OCI-LY3 (cell line): ENCODE results near the gene TF.

ENCODE experiments used
- H2AFZ ChIP-seq: fragments of 200-600, 300-600 bp; shearing (Covaris generic); 2 replicates; pipeline ENCODE4 v1.6.0; 2014; ENCODE audit warnings: antibody characterized with exemption, low read depth, low read length
- H3K27ac ChIP-seq: fragments of 200-600, 300-600 bp; sonication (generic); 2 replicates; pipeline ENCODE4 v1.5.1; 2014; ENCODE audit warnings: mild to moderate bottlenecking, low read length, moderate library complexity, mixed read lengths
- H3K27me3 ChIP-seq: fragments of 200-600, 300-600 bp; sonication (generic); 2 replicates; pipeline ENCODE4 v1.6.1; 2014; ENCODE audit warnings: low read depth, low read length, mixed read lengths
- H3K36me3 ChIP-seq: fragments of 200-600, 300-600 bp; sonication (generic); replicated peaks from 2 replicates; pipeline ENCODE3; 2014; ENCODE audit warnings: low read depth, low read length, mixed read lengths
- H3K4me1 ChIP-seq: fragments of 300-600, 200-600 bp; sonication (generic); 2 replicates; pipeline ENCODE4 v1.6.1; 2014; ENCODE audit warnings: low read length, mixed read lengths
- H3K4me2 ChIP-seq: fragments of 200-600, 300-600 bp; sonication (generic); 2 replicates; pipeline ENCODE4 v1.6.1; 2014; ENCODE audit warnings: low read length, mixed read lengths
- H3K4me3 ChIP-seq: fragments of 300-600, 200-600 bp; sonication (generic); 2 replicates; pipeline ENCODE4 v1.5.1; 2014; ENCODE audit warnings: antibody characterized with exemption, mild to moderate bottlenecking, low read length, moderate library complexity
- H3K79me2 ChIP-seq: fragments of 300-600, 200-600 bp; shearing (Covaris generic); 2 replicates; pipeline ENCODE4 v1.6.1; 2014; ENCODE audit warnings: mild to moderate bottlenecking, low read length, mixed read lengths
- H3K9ac ChIP-seq: fragments of 300-600, 200-600 bp; shearing (Covaris generic); 2 replicates; pipeline ENCODE4 v1.6.0; 2014; ENCODE audit warnings: mild to moderate bottlenecking, low read length, moderate library complexity
- H3K9me3 ChIP-seq: fragments of 200-600, 300-600 bp; shearing (Covaris generic); 2 replicates; pipeline ENCODE4 v1.6.1; 2014; ENCODE audit warnings: low read length, mixed read lengths; ENCODE audit not compliant: insufficient read depth
- H4K20me1 ChIP-seq: fragments of 200-600, 300-600 bp; sonication (generic); 2 replicates; pipeline ENCODE4 v1.6.1; 2016; ENCODE audit warnings: low read length, mixed read lengths; ENCODE audit not compliant: insufficient read depth
- EZH2phosphoT487 ChIP-seq: fragments of 200-600 bp; shearing (Covaris generic); IDR thresholded peaks from 2 replicates; pipeline ENCODE4 v1.6.1; 2018; ENCODE audit warnings: antibody characterized with exemption, mixed run types, low read depth
- TF ChIP-seq, protein P1 (sequence below): fragments of 200-600, 300-600 bp; sonication (generic); IDR thresholded peaks from 2 replicates; pipeline ENCODE4 v1.5.1; 2014; ENCODE audit warnings: antibody characterized with exemption, low read length, low read depth

TF gene

DNA sequence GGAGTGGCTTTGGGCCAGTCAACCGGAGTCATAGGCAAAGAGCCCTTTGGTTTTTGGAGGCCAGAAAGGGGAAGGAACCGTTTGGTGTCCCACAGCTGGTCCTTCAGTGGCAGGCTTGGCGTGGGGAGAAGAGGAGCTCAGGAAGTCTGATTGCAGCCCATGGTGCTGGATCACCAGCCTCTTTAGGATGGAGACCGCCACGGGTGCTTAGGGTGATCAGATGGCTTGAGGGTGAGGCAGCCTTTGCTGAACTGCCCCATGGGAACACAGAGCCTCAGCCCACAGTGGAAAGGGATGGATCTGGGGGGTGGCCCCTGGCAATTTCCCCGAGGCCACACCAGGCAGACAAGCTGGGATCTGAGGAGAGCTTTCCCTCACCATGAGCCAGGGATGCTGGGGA lies 45.8 kb upstream of the TF start:
- peaks cover 11% of the 10 kb centered on the region for H3K27me3 ChIP-seq
- no peak overlapping the region for H3K9ac ChIP-seq
- no peaks in the 10 kb centered on the region for H3K4me1 ChIP-seq
- no peak overlapping the region for H3K4me3 ChIP-seq
- no peaks in the 10 kb centered on the region for H3K79me2 ChIP-seq
- H3K4me2 ChIP-seq = no peak overlapping the region
- H4K20me1 ChIP-seq = no peaks in the 10 kb centered on the region
- H3K36me3 ChIP-seq = no peaks in the 10 kb centered on the region
- H2AFZ ChIP-seq = no peak overlapping the region
- no peaks in the 10 kb centered on the region for H3K9me3 ChIP-seq
- TF ChIP-seq, protein P1, sequence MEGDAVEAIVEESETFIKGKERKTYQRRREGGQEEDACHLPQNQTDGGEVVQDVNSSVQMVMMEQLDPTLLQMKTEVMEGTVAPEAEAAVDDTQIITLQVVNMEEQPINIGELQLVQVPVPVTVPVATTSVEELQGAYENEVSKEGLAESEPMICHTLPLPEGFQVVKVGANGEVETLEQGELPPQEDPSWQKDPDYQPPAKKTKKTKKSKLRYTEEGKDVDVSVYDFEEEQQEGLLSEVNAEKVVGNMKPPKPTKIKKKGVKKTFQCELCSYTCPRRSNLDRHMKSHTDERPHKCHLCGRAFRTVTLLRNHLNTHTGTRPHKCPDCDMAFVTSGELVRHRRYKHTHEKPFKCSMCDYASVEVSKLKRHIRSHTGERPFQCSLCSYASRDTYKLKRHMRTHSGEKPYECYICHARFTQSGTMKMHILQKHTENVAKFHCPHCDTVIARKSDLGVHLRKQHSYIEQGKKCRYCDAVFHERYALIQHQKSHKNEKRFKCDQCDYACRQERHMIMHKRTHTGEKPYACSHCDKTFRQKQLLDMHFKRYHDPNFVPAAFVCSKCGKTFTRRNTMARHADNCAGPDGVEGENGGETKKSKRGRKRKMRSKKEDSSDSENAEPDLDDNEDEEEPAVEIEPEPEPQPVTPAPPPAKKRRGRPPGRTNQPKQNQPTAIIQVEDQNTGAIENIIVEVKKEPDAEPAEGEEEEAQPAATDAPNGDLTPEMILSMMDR = no peak
- no peak for TF ChIP-seq EZH2phosphoT487
- H3K27ac ChIP-seq = no peak overlapping the region

DNA sequence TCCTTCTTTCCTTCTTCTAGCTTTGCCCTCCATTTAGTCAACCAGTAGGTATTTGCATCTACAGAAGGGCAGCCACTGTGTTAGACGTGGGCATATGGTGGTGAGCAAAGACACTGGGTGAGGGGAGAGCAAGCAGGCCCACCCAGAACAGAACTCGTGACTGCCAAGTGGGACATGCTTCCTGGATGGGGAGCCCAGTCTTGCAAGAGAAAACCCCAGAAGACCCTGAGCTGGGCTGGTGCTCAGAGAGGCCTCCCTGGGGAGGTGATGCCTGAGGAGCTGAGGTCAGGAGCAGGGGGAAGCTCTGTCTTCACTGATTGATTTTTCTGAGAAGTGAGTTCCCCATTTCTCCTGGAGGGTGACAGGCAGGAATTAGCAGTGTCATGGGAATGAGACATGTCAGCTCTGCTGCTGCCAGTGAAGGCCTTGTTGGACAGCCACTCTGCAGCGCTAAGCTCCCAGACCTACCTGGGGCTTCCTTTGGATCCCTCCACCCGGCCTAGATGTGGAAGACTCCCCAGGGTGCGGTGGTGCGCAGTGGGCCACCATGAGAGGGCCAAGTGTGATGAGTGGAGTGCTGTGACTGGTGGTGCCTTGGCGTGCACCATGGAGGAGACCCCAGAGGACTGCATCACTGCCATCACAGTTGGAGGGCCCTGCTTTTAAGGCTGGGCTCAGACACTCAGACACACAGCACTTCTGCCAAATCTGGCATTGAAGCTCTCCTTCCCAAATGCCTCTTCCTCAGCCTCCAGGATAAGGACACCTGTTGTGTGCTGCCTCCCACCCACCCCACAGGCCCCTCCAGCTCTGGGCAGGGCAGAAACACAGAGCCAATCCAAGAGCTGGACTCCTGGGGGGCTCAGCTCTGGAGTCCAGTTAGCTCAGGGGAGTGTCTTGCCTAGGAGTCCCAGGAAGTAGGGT lies 44.5 kb upstream of the TF start:
- Histone ChIP-seq H3K9ac (no peak overlapping the region), H2AFZ (no peak overlapping the region), H3K4me1 (no peaks in the 10 kb centered on the region), H3K27ac (no peak overlapping the region), H3K4me2 (no peak overlapping the region), H3K4me3 (no peak overlapping the region), H3K36me3 (no peaks in the 10 kb centered on the region), H3K79me2 (no peaks in the 10 kb centered on the region), H4K20me1 (no peaks in the 10 kb centered on the region), H3K9me3 (no peaks in the 10 kb centered on the region), H3K27me3 (peaks cover 22% of the 10 kb centered on the region)
- TF ChIP-seq, protein P1 = no peak
- TF ChIP-seq EZH2phosphoT487 = no peak

DNA sequence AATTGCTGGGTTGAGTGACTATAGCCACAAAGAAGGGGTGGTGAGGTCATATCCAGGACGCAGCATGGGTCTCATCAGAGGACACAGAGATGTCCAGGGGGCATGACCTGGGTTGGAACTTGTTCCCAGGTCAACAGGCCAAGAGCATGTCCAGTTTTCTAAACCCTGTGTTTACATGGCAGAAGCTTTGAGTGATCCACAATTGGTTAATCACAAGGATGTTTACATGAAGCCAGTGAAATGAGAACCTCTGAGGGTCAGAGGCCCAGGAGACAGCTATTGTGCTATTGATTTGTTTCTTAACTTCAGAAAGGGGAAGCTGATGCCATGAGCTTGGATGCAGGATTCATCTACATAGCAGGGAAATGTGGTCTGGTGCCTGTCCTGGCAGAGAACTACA lies 42.3 kb upstream of the TF start:
- Histone ChIP-seq H3K27me3 (peaks cover 36% of the 10 kb centered on the region), H4K20me1 (no peaks in the 10 kb centered on the region), H3K9ac (no peak overlapping the region), H3K4me1 (no peaks in the 10 kb centered on the region), H3K4me3 (no peak overlapping the region), H3K4me2 (no peak overlapping the region), H3K9me3 (no peaks in the 10 kb centered on the region), H3K36me3 (no peaks in the 10 kb centered on the region), H2AFZ (no peak overlapping the region), H3K27ac (no peak overlapping the region), H3K79me2 (no peaks in the 10 kb centered on the region)
- no peak for TF ChIP-seq EZH2phosphoT487
- TF ChIP-seq, protein P1 = no peak

DNA sequence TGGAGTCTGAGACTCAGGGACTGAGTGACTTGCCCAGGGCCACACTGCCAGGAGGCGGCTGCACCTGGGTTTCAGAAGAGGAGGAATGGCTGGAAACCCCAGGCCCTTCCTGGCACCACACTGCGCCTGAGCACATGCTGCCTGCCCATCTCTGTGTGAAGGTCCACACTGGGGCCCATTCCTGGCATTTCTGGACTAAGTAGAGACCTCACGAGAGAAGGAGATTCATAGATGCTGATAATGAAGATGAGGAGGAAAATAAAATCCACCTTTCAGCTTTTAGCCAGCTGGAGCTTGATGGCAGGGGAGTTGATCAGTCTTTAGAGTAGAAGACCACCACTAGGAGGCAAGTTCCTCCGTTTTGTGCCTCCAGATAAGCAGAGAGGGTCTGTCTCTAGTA lies 40.2 kb upstream of the TF start:
- Histone ChIP-seq H3K9ac (no peak overlapping the region), H3K4me2 (no peak overlapping the region), H3K27ac (no peak overlapping the region), H3K9me3 (no peaks in the 10 kb centered on the region), H2AFZ (no peak overlapping the region), H3K27me3 (peaks cover 47% of the 10 kb centered on the region), H4K20me1 (no peaks in the 10 kb centered on the region), H3K36me3 (no peaks in the 10 kb centered on the region), H3K79me2 (no peaks in the 10 kb centered on the region), H3K4me3 (no peak overlapping the region), H3K4me1 (no peaks in the 10 kb centered on the region)
- TF ChIP-seq, protein P1 = no peak
- no peak for TF ChIP-seq EZH2phosphoT487
